ENCODE results near the gene REEP3. TPM values are rescaled to one million over a fixed set of nuclear protein-coding genes. Genes with fewer than 3 reads are reported as not detected.

Gene REEP3
- total and polyA plus RNA-seq, 2 of the 8 experiments (the other 6 are each of a cell fraction or from before 2014, with no cell fraction given), result 5.8 to 31.5 TPM

DNA sequence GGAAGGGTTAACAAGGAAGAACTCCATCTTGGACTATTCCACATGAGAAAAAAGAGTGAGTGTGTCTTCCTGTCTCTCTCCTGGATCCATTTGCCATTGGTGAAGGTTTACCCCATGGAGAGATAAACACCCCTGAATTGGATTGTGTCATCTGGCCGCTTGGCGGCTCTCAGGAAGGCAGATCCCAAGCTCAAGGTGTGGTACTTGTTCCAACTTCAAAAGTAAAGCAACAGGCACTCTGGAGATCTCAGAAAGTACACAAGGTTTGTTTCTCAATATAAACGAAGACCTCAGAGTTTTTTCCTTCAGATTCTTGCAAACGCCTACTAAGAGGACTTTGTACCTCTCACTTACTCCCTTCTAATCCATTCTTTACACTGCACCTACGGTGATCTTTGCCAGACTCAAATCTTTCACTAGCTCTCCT, 116.7 kb downstream of the REEP3 start:
- Histone ChIP-seq H3K4me3 (ENCODE audit: extremely low read depth in 1 of 4, insufficient read depth in 2 of 4, low read depth in 3 of 4, low read length in 4 of 4) (no peak overlapping the region), H2AFZ (ENCODE audit: low read length) (peak overlapping the region; percentile 43; the same call in 1 of the 2 replicates), H3K9ac (replicated peaks in 1 of 4; ENCODE audit: extremely low read depth in 1 of 4, low read depth in 3 of 4, low read length in 3 of 4) (no peak overlapping the region), H2BK5ac (ENCODE audit: low read depth, low read length) (no peak overlapping the region), H3K27me3 (replicated peaks in 1 of 4; ENCODE audit: control insufficient read depth in 3 of 4, extremely low read depth in 1 of 4, insufficient read depth in 3 of 4, low read length in 3 of 4) (no peaks in the 10 kb centered on the region), H4K8ac (ENCODE audit: extremely low read depth, insufficient read depth, low read length) (no peak overlapping the region), H3K56ac (replicated peaks; ENCODE audit: insufficient read length, low read depth, low read length) (no peak overlapping the region), H2BK15ac (ENCODE audit: low read length) (no peak overlapping the region), H3K4ac (replicated peaks; ENCODE audit: insufficient read length, low read depth, low read length) (no peak overlapping the region), H3K23ac (ENCODE audit: insufficient read length) (no peak overlapping the region), H3K23me2 (ENCODE audit: low read depth, low read length) (no peaks in the 10 kb centered on the region), H3K4me1 (replicated peaks in 1 of 4; ENCODE audit: control insufficient read depth in 3 of 4, insufficient read depth in 4 of 4, low read length in 3 of 4) (no peaks in the 10 kb centered on the region), H4K5ac (ENCODE audit: insufficient read length, low read depth, low read length) (no peak overlapping the region), H3K18ac (ENCODE audit: extremely low read depth, low read length) (no peak overlapping the region), H3K36me3 (ENCODE audit: control insufficient read depth in 2 of 4, insufficient read depth in 4 of 4, low read length in 3 of 4) (no peaks in the 10 kb centered on the region), H3K27ac (ENCODE audit: low read depth, low read length) (no peak overlapping the region), H3K4me2 (ENCODE audit: insufficient read depth in 1 of 2, low read depth in 2 of 2, low read length in 2 of 2) (no peak overlapping the region), H4K91ac (replicated peaks; ENCODE audit: insufficient read length, low read length) (peak overlapping the region; percentile 25), H3K79me1 (ENCODE audit: low read depth, low read length) (no peaks in the 10 kb centered on the region), H2BK120ac (replicated peaks; ENCODE audit: low read depth, low read length) (no peak overlapping the region), H3K79me2 (ENCODE audit: control insufficient read depth in 1 of 2, insufficient read depth in 2 of 2, low read length in 2 of 2) (no peaks in the 10 kb centered on the region), H3K9me3 (ENCODE audit: insufficient read depth in 2 of 2, low read depth in 1 of 2, low read length in 1 of 2) (no peaks in the 10 kb centered on the region), H4K20me1 (replicated peaks in 1 of 2; ENCODE audit: control insufficient read depth in 1 of 2, insufficient read depth in 2 of 2, low read length in 2 of 2) (no peaks in the 10 kb centered on the region), H2BK20ac (ENCODE audit: low read length) (no peak overlapping the region), H2AK5ac (ENCODE audit: low read depth, low read length) (no peak overlapping the region), H3K14ac (ENCODE audit: insufficient read length) (no peak overlapping the region), H2BK12ac (ENCODE audit: low read depth, low read length) (peak overlapping the region; percentile 18; the same call in 1 of the 2 replicates)
- FAIRE-seq (no peak), DNase-seq (ENCODE audit: low read depth in 1 of 2, low spot score in 2 of 2) (no peak)
- ChIA-PET CTCF (ENCODE audit: partially characterized antibody) (interaction anchor here (0.6 to 2.8 kb wide), 4 partner anchors 8 to 400 kb away, joined by 3 to 14 read pairs (median 6); no protein-coding TSS in a partner anchor), POLR2A (ENCODE audit: partially characterized antibody) (interaction anchor here (0.6 to 1.0 kb wide), 2 partner anchors 74 to 479 kb away, joined by 3 read pairs; no protein-coding TSS in a partner anchor)
- WGBS, 2 experiments (ENCODE audit: extremely low coverage in 1 of 2, insufficient coverage in 1 of 2, insufficient read length in 1 of 2, insufficient replicate concordance in 2 of 2, low coverage in 1 of 2, low lambda C conversion rate in 2 of 2, missing lambda C conversion rate in 1 of 2), result 83% methylated on average over 5 of the region's 5 CpGs; no CpG with 5 or more reads in 1 of the 2 experiments
- TF ChIP-seq SP1 (IDR thresholded peaks at IDR 0.05; ENCODE audit: low read depth, low read length) (no peak), HDAC2 (IDR thresholded peaks at IDR 0.05; ENCODE audit: borderline replicate concordance in 1 of 2, low read depth in 2 of 2, low read length in 2 of 2) (no peak), RBBP5 (IDR thresholded peaks at IDR 0.05; ENCODE audit: borderline replicate concordance, low read depth, low read length) (no peak), TBP (IDR thresholded peaks at IDR 0.05; ENCODE audit: low read depth, low read length) (no peak), CHD1 (IDR thresholded peaks at IDR 0.05; ENCODE audit: low read depth, low read length) (no peak), TAF1 (IDR thresholded peaks at IDR 0.05; ENCODE audit: low read depth, low read length) (no peak), GABPA (IDR thresholded peaks at IDR 0.05; ENCODE audit: borderline replicate concordance, insufficient read depth, low read length) (no peak), NRF1 (IDR thresholded peaks at IDR 0.05; ENCODE audit: low read depth, low read length) (no peak), EGR1 (IDR thresholded peaks at IDR 0.05; ENCODE audit: borderline replicate concordance, low read depth, low read length) (no peak), EZH2 (IDR thresholded peaks at IDR 0.05; ENCODE audit: low read depth, low read length, severe bottlenecking) (no peak), SIX5 (IDR thresholded peaks at IDR 0.05; ENCODE audit: low read depth, low read length) (no peak), JUN (IDR thresholded peaks at IDR 0.05; ENCODE audit: low read depth, low read length) (no peak)
- TF ChIP-seq, protein P1, sequence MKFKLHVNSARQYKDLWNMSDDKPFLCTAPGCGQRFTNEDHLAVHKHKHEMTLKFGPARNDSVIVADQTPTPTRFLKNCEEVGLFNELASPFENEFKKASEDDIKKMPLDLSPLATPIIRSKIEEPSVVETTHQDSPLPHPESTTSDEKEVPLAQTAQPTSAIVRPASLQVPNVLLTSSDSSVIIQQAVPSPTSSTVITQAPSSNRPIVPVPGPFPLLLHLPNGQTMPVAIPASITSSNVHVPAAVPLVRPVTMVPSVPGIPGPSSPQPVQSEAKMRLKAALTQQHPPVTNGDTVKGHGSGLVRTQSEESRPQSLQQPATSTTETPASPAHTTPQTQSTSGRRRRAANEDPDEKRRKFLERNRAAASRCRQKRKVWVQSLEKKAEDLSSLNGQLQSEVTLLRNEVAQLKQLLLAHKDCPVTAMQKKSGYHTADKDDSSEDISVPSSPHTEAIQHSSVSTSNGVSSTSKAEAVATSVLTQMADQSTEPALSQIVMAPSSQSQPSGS (IDR thresholded peaks at IDR 0.05; ENCODE audit: low read length), result no peak

Measured in H1 (cell line).